Measurements from ENCODE around the gene YEATS4.

GRCh38 chr12:69330475-69331473, 28.8 kb upstream of the YEATS4 start:
- TF ChIP-seq, protein P1, sequence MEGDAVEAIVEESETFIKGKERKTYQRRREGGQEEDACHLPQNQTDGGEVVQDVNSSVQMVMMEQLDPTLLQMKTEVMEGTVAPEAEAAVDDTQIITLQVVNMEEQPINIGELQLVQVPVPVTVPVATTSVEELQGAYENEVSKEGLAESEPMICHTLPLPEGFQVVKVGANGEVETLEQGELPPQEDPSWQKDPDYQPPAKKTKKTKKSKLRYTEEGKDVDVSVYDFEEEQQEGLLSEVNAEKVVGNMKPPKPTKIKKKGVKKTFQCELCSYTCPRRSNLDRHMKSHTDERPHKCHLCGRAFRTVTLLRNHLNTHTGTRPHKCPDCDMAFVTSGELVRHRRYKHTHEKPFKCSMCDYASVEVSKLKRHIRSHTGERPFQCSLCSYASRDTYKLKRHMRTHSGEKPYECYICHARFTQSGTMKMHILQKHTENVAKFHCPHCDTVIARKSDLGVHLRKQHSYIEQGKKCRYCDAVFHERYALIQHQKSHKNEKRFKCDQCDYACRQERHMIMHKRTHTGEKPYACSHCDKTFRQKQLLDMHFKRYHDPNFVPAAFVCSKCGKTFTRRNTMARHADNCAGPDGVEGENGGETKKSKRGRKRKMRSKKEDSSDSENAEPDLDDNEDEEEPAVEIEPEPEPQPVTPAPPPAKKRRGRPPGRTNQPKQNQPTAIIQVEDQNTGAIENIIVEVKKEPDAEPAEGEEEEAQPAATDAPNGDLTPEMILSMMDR (IDR thresholded peaks at IDR 0.05): no peak
- no peak for TF ChIP-seq EZH2 (IDR thresholded peaks at IDR 0.05; ENCODE audit: borderline replicate concordance, insufficient read depth, low read depth, low read length, poor library complexity, severe bottlenecking)
